ENCODE results near the gene IER3IP1. TPM values are rescaled to one million over a fixed set of nuclear protein-coding genes. Genes with fewer than 3 reads are reported as not detected.
"Not testable (repeated sequence)": the region's sequence is repeated elsewhere in the genome, so short reads cannot be mapped to it uniquely, and the experiment has no call there.

The IER3IP1 gene
- polyA plus RNA-seq, 1 donor from 2014 or later: 27.1 TPM

DNA sequence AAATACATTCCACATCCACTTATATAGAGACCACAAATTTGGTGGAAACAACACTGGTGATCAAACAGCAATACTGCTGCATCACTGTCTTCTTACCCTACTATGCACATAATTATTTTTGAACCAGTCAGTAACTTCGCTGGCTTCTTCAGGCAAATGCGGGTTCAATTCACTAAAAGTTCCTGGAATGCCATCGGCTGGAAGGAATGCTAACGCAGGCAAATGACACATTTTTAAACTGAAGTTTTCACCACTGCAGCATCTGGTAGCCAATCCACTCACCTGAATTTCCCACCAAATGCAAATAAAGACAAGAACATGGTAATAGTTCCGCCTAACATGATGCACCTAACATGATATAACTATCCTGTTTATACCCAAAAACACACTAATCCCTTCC is 15.9 kb downstream of the IER3IP1 start:
- no peaks in the 10 kb centered on the region for H3F3A ChIP-seq (ENCODE audit: insufficient read depth, low read length, poor library complexity, severe bottlenecking)
- TF ChIP-seq RAD21 (conservative IDR thresholded peaks at IDR 0.05): no peak
- no peak for TF ChIP-seq EZH2 (IDR thresholded peaks at IDR 0.05; ENCODE audit: borderline replicate concordance, insufficient read depth, low read length, poor library complexity, severe bottlenecking)
- TF ChIP-seq CTCF (IDR thresholded peaks at IDR 0.05; ENCODE audit: poor library complexity, severe bottlenecking): no peak
- no peak for TF ChIP-seq EP300 (conservative IDR thresholded peaks at IDR 0.05; ENCODE audit: poor library complexity, severe bottlenecking)
- no peak for TF ChIP-seq POLR2AphosphoS5 (IDR thresholded peaks at IDR 0.05)
- TF ChIP-seq SMC3 (conservative IDR thresholded peaks at IDR 0.05; ENCODE audit: poor library complexity): no peak
- TF ChIP-seq, protein P1, sequence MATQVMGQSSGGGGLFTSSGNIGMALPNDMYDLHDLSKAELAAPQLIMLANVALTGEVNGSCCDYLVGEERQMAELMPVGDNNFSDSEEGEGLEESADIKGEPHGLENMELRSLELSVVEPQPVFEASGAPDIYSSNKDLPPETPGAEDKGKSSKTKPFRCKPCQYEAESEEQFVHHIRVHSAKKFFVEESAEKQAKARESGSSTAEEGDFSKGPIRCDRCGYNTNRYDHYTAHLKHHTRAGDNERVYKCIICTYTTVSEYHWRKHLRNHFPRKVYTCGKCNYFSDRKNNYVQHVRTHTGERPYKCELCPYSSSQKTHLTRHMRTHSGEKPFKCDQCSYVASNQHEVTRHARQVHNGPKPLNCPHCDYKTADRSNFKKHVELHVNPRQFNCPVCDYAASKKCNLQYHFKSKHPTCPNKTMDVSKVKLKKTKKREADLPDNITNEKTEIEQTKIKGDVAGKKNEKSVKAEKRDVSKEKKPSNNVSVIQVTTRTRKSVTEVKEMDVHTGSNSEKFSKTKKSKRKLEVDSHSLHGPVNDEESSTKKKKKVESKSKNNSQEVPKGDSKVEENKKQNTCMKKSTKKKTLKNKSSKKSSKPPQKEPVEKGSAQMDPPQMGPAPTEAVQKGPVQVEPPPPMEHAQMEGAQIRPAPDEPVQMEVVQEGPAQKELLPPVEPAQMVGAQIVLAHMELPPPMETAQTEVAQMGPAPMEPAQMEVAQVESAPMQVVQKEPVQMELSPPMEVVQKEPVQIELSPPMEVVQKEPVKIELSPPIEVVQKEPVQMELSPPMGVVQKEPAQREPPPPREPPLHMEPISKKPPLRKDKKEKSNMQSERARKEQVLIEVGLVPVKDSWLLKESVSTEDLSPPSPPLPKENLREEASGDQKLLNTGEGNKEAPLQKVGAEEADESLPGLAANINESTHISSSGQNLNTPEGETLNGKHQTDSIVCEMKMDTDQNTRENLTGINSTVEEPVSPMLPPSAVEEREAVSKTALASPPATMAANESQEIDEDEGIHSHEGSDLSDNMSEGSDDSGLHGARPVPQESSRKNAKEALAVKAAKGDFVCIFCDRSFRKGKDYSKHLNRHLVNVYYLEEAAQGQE (IDR thresholded peaks at IDR 0.05; ENCODE audit: borderline replicate concordance): no peak
- no peak for TF ChIP-seq TAF1 (IDR thresholded peaks at IDR 0.05; ENCODE audit: low read depth)
- H3K9me3 ChIP-seq (ENCODE audit: low read length): no peaks in the 10 kb centered on the region
- no peaks in the 10 kb centered on the region for H3K27me3 ChIP-seq (ENCODE audit: insufficient read depth, low read depth, low read length)
- no peaks in the 10 kb centered on the region for H3K36me3 ChIP-seq (ENCODE audit: insufficient read depth, low read length)
- H3K4me3 ChIP-seq (ENCODE audit: low read length): no peak overlapping the region
- H2AFZ ChIP-seq (ENCODE audit: low read depth, low read length): no peak overlapping the region
- no peak overlapping the region for H3K27ac ChIP-seq (ENCODE audit: low read length)
- no peak overlapping the region for H3K9ac ChIP-seq (ENCODE audit: low read length)
- no peak overlapping the region for H3K4me2 ChIP-seq (ENCODE audit: low read length)
- no peaks in the 10 kb centered on the region for H4K20me1 ChIP-seq (ENCODE audit: insufficient read depth)
- H3K79me2 ChIP-seq (replicated peaks; ENCODE audit: insufficient read depth, low read length): no peaks in the 10 kb centered on the region
- H3K9me2 ChIP-seq (ENCODE audit: insufficient read depth, low read length): no peaks in the 10 kb centered on the region

DNA sequence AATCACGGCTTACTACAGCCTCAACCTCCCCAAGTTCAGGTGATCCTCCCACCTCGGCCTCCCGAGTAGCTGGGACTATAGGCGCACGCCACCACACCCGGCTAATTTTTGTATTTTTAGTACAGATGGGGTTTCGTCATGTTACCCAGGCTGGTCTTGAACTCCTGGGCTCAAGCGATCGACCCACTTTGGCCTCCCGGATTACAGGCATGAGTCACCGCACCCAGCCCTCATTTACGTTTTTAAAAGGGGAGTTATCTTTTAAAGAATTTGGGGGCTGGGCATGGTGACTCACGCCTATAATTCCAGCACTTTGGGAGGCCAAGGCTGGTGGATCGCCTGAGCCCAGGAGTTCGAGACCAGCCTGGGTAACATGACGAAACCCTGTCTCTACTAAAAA is 17.8 kb downstream of the IER3IP1 start:
- not testable (repeated sequence) for H2AFZ ChIP-seq (ENCODE audit: low read depth, low read length); H4K20me1 ChIP-seq (ENCODE audit: insufficient read depth); H3K9me3 ChIP-seq (ENCODE audit: low read length); H3K9ac ChIP-seq (ENCODE audit: low read length); H3F3A ChIP-seq (ENCODE audit: insufficient read depth, low read length, poor library complexity, severe bottlenecking); H3K4me2 ChIP-seq (ENCODE audit: low read length); H3K9me2 ChIP-seq (ENCODE audit: insufficient read depth, low read length); H3K27me3 ChIP-seq (ENCODE audit: insufficient read depth, low read depth, low read length); H3K4me3 ChIP-seq (ENCODE audit: low read length); H3K79me2 ChIP-seq (replicated peaks; ENCODE audit: insufficient read depth, low read length); H3K27ac ChIP-seq (ENCODE audit: low read length); H3K36me3 ChIP-seq (ENCODE audit: insufficient read depth, low read length)

DNA sequence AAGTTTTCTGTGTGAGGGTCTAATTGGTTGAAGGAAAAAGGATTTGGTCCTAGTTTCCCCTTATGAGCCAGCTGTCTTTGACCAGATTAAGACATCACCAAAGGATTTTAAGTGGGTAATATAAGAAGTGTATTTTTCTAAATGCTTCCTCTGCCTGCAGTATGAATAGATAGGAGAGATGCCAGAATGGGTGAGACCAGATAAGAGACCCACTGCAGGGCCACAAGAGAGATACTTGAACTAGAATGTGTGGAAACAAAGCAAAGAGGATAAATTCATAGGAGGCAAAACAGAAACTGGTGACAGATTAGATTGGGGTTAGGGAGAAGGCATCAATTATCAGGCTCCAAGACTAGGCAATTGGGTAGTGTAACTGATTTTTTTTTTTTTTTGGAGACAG is 24.7 kb downstream of the IER3IP1 start:
- TF ChIP-seq TAF1 (IDR thresholded peaks at IDR 0.05; ENCODE audit: low read depth): no peak
- Histone ChIP-seq H3K4me2 (ENCODE audit: low read length) (peak overlapping the region; percentile 83), H2AFZ (ENCODE audit: low read depth, low read length) (no peak overlapping the region), H3K36me3 (ENCODE audit: insufficient read depth, low read length) (no peaks in the 10 kb centered on the region), H3K9ac (ENCODE audit: low read length) (peak overlapping the region; percentile 86), H3K9me2 (ENCODE audit: insufficient read depth, low read length) (no peaks in the 10 kb centered on the region), H3K4me3 (ENCODE audit: low read length) (peak overlapping the region; percentile 85), H3K27me3 (ENCODE audit: insufficient read depth, low read depth, low read length) (no peaks in the 10 kb centered on the region), H3K79me2 (replicated peaks; ENCODE audit: insufficient read depth, low read length) (peaks cover 28% of the 10 kb centered on the region), H4K20me1 (ENCODE audit: insufficient read depth) (no peaks in the 10 kb centered on the region), H3K27ac (ENCODE audit: low read length) (no peak overlapping the region), H3F3A (ENCODE audit: insufficient read depth, low read length, poor library complexity, severe bottlenecking) (peaks cover 6% of the 10 kb centered on the region), H3K9me3 (ENCODE audit: low read length) (no peaks in the 10 kb centered on the region)
